Glutamatergic neuron (in vitro differentiated cells): ENCODE measurements around the gene SLC38A10. TPM values are rescaled to one million over a fixed set of nuclear protein-coding genes. Genes with fewer than 3 reads are reported as not detected.

Experiments
- DNase-seq: peaks from one replicate; pipeline ENCODE4 v3.0.0; 2022
- H3K27ac Mint-ChIP-seq: one replicate; pipeline ENCODE4 v1.8.0; 2020; ENCODE audit warnings: mild to moderate bottlenecking, mixed read lengths, inconsistent platforms; ENCODE audit not compliant: unreplicated experiment
- H3K27me3 Mint-ChIP-seq: one replicate; pipeline ENCODE4 v1.8.0; 2020; ENCODE audit warnings: mild to moderate bottlenecking, moderate library complexity, mixed read lengths, inconsistent platforms; ENCODE audit not compliant: unreplicated experiment
- H3K36me3 Mint-ChIP-seq: one replicate; pipeline ENCODE4 v1.8.0; 2020; ENCODE audit warnings: mild to moderate bottlenecking, mixed read lengths, inconsistent platforms; ENCODE audit not compliant: unreplicated experiment
- H3K4me1 Mint-ChIP-seq: one replicate; pipeline ENCODE4 v1.8.0; 2020; ENCODE audit warnings: mild to moderate bottlenecking, low read depth, mixed read lengths, inconsistent platforms; ENCODE audit not compliant: unreplicated experiment
- H3K4me3 Mint-ChIP-seq: one replicate; pipeline ENCODE4 v1.8.0; 2020; ENCODE audit warnings: mild to moderate bottlenecking, mixed read lengths, inconsistent platforms; ENCODE audit not compliant: unreplicated experiment
- H3K9me3 Mint-ChIP-seq: one replicate; pipeline ENCODE4 v1.8.0; 2020; ENCODE audit warnings: mild to moderate bottlenecking, moderate library complexity, mixed read lengths, inconsistent platforms; ENCODE audit not compliant: unreplicated experiment
- CTCF ChIP-seq: fragments of 200-600 bp; sonication (generic); IDR thresholded peaks from one replicate; pipeline ENCODE4 v1.5.0; 2021; ENCODE audit not compliant: partially characterized antibody, unreplicated experiment
- total RNA-seq: library from RNA; stranded (reverse); fragmentation: NEBNext Ultra II Directional; extraction: Animal tissue kit (Norgen Biotek cat#: 25700); gene quantifications from one replicate; pipeline ENCODE4 v1.2.1, GENCODE V29; 2021; ENCODE audit not compliant: unreplicated experiment

SLC38A10 gene
- total RNA-seq, 1 donor from 2014 or later: 92.4 TPM

- peaks cover 8% of the 10 kb centered on the region for H3K9me3 Mint-ChIP-seq
- peaks cover 18% of the 10 kb centered on the region for H3K4me1 Mint-ChIP-seq
- H3K27me3 Mint-ChIP-seq: peaks cover 10% of the 10 kb centered on the region
- no peak overlapping the region for H3K4me3 Mint-ChIP-seq
- peak overlapping the region; percentile 23 for H3K27ac Mint-ChIP-seq
- TF ChIP-seq CTCF: no peak
- peak; percentile 13 for DNase-seq
- H3K36me3 Mint-ChIP-seq: no peaks in the 10 kb centered on the region
These were observed 50.6 kb downstream of the SLC38A10 start for GRCh38 chr17:81244358-81245023.

- peaks cover 18% of the 10 kb centered on the region for H3K4me1 Mint-ChIP-seq
- H3K27me3 Mint-ChIP-seq: peaks cover 8% of the 10 kb centered on the region
- TF ChIP-seq CTCF: no peak
- DNase-seq: no peak
- H3K27ac Mint-ChIP-seq: no peak overlapping the region
- H3K4me3 Mint-ChIP-seq: no peak overlapping the region
- peaks cover 8% of the 10 kb centered on the region for H3K9me3 Mint-ChIP-seq
- H3K36me3 Mint-ChIP-seq: no peaks in the 10 kb centered on the region
These were observed 51.8 kb downstream of the SLC38A10 start for GRCh38 chr17:81243333-81243664.

- no peak overlapping the region for H3K27ac Mint-ChIP-seq
These were observed 52.4 kb downstream of the SLC38A10 start for GRCh38 chr17:81242421-81243332.

GRCh38 chr17:81241648-81242420, 53.3 kb downstream of the SLC38A10 start:
- Mint-ChIP-seq H3K4me3 (peak overlapping the region; percentile 32), H3K27me3 (peaks cover 5% of the 10 kb centered on the region), H3K4me1 (peaks cover 26% of the 10 kb centered on the region), H3K36me3 (no peaks in the 10 kb centered on the region), H3K27ac (no peak overlapping the region), H3K9me3 (peaks cover 8% of the 10 kb centered on the region)
- peak; percentile 91 for TF ChIP-seq CTCF
- DNase-seq: peak; percentile 87

More at GRCh38 chr17:81242421-81243332, 52.4 kb downstream of the SLC38A10 start:
- no peak for DNase-seq
- Mint-ChIP-seq H3K36me3 (no peaks in the 10 kb centered on the region), H3K27me3 (peaks cover 8% of the 10 kb centered on the region), H3K9me3 (peaks cover 9% of the 10 kb centered on the region), H3K4me1 (peaks cover 22% of the 10 kb centered on the region), H3K4me3 (peak overlapping the region; percentile 32)
- no peak for TF ChIP-seq CTCF
